Measurements from ENCODE around the gene PANK1. TPM values are rescaled to one million over a fixed set of nuclear protein-coding genes. Genes with fewer than 3 reads are reported as not detected.

PANK1 gene
- total and polyA plus RNA-seq, 5 donors from 2014 or later: 0.17 to 0.49 (median 0.41) TPM; not detected in 2

DNA sequence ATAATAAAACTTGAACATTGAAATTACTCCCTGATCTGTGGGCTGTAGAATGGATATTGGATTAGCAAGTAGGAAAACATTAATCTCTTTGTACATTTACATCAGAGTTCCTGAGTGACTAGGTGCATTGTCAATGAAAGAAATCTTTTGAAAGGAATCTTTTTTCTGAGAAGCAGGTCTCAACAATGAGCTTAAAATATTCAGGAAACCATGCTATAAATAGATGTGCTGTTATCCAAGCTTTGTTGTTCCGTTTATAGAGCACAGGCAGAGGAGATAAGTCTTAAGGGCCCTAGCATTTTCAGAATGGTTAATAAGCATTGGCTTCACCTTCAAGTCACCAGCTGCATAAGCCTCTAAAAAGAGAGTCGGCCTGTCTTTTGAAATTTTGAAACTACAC, 68.3 kb downstream of the PANK1 start:
- no peak overlapping the region for H3K4me3 ChIP-seq (ENCODE audit: low read depth, low read length)
- no peaks in the 10 kb centered on the region for H3K9me3 ChIP-seq (ENCODE audit: control insufficient read depth in 2 of 2, low read length in 2 of 2)
- Mint-ChIP-seq H3K4me1 (no peaks in the 10 kb centered on the region), H3K27ac (no peak overlapping the region), H3K27me3 (peaks cover 4% of the 10 kb centered on the region), H3K4me3 (no peak overlapping the region), H3K9me3 (peaks cover 0 to 2% (median 0%) of the 10 kb centered on the region in 7 donors), H3K36me3 (no peaks in the 10 kb centered on the region)
- H3K27me3 ChIP-seq (ENCODE audit: control insufficient read depth, insufficient read depth, low read length): no peaks in the 10 kb centered on the region
- H3K27ac ChIP-seq (ENCODE audit: insufficient read depth, low read length, poor library complexity, severe bottlenecking): no peak overlapping the region
- H3K4me1 ChIP-seq (ENCODE audit: control insufficient read depth, insufficient read depth, low read length, poor library complexity, severe bottlenecking): no peaks in the 10 kb centered on the region
- ATAC-seq (ENCODE audit: low read depth in 2 of 2): no peak
- H3K36me3 ChIP-seq (ENCODE audit: control insufficient read depth, insufficient read depth, low read length): no peaks in the 10 kb centered on the region
- DNase-seq: no peak

DNA sequence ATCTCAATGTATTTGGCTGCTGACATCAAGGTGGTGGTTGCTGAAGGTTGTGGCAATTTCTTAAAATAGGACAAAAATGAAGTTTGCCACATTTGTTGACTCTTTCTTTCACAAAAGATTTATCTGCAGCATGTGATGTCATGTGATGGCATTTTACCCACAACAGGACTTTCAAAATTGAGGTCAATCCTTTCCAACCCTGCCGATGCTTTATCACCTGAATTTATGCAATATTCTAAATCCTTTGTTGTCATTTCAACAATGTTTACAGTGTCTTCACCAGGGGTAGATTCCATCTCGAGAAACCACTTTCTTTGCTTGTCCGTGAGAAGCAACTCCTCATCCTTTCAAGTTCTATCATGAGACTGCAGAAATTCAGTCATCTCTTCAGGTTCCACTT, 69.0 kb downstream of the PANK1 start:
- H3K36me3 ChIP-seq (ENCODE audit: control insufficient read depth, insufficient read depth, low read length): no peaks in the 10 kb centered on the region
- H3K4me3 ChIP-seq (ENCODE audit: low read depth, low read length): no peak overlapping the region
- H3K4me1 ChIP-seq (ENCODE audit: control insufficient read depth, insufficient read depth, low read length, poor library complexity, severe bottlenecking): no peaks in the 10 kb centered on the region
- Mint-ChIP-seq H3K9me3 (peaks cover 0 to 2% (median 0%) of the 10 kb centered on the region in 7 donors), H3K36me3 (no peaks in the 10 kb centered on the region), H3K27me3 (peaks cover 4% of the 10 kb centered on the region), H3K27ac (no peak overlapping the region), H3K4me3 (no peak overlapping the region), H3K4me1 (no peaks in the 10 kb centered on the region)
- H3K27me3 ChIP-seq (ENCODE audit: control insufficient read depth, insufficient read depth, low read length): no peaks in the 10 kb centered on the region
- DNase-seq (no peak), ATAC-seq (ENCODE audit: low read depth in 2 of 2) (no peak)
- H3K9me3 ChIP-seq (ENCODE audit: control insufficient read depth in 2 of 2, low read length in 2 of 2): no peaks in the 10 kb centered on the region
- H3K27ac ChIP-seq (ENCODE audit: insufficient read depth, low read length, poor library complexity, severe bottlenecking): no peak overlapping the region

DNA sequence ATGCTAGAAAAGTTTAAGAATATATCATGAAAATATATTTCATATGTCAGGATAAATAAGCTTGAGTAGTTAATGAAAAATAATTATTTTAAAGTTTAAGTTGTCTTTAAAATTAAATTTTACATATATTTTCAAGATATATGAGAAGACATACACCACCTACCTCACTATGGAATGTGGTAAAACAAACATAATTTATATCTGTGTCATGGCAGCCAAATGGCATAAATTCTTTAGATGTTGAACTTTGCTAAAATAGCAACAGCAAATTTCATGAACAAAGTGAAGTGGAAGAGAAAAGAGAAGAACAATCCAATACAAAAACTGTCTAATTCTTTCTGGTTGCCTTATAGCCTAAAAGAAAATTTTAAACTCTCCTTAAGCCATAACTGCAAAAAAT, 70.0 kb downstream of the PANK1 start:
- DNase-seq: no peak
- H3K4me3 Mint-ChIP-seq: no peak overlapping the region
- H3K9me3 ChIP-seq (ENCODE audit: control insufficient read depth in 2 of 2, low read length in 2 of 2): no peaks in the 10 kb centered on the region
- peaks cover 4% of the 10 kb centered on the region for H3K27me3 Mint-ChIP-seq
- no peaks in the 10 kb centered on the region for H3K27me3 ChIP-seq (ENCODE audit: control insufficient read depth, insufficient read depth, low read length)
- H3K36me3 Mint-ChIP-seq: no peaks in the 10 kb centered on the region
- no peak overlapping the region for H3K27ac Mint-ChIP-seq
- no peak overlapping the region for H3K27ac ChIP-seq (ENCODE audit: insufficient read depth, low read length, poor library complexity, severe bottlenecking)
- no peaks in the 10 kb centered on the region for H3K36me3 ChIP-seq (ENCODE audit: control insufficient read depth, insufficient read depth, low read length)
- H3K9me3 Mint-ChIP-seq: peaks cover 0 to 2% (median 0%) of the 10 kb centered on the region in 7 donors
- H3K4me1 ChIP-seq (ENCODE audit: control insufficient read depth, insufficient read depth, low read length, poor library complexity, severe bottlenecking): no peaks in the 10 kb centered on the region
- H3K4me1 Mint-ChIP-seq: no peaks in the 10 kb centered on the region
- H3K4me3 ChIP-seq (ENCODE audit: low read depth, low read length): no peak overlapping the region
- no peak for ATAC-seq (ENCODE audit: low read depth in 2 of 2)

DNA sequence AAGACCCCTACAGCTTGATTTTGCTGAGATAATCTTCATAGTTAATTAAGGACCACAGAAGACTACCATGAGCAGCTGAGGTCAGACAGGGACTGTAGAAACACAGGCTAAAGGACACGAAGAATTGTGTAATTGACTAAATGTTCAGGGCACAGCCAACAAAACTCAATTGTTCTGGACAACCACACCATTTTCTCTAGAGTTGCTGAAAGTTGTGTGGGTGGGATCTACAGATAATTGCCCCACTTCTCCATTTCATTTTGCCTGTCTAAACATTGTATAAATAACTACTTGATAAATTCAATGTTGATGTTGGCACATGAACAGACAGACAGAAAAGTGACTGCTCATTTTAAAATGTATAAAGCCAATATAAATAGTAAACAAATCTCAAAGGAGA, 70.7 kb downstream of the PANK1 start:
- no peaks in the 10 kb centered on the region for H3K36me3 Mint-ChIP-seq

DNA sequence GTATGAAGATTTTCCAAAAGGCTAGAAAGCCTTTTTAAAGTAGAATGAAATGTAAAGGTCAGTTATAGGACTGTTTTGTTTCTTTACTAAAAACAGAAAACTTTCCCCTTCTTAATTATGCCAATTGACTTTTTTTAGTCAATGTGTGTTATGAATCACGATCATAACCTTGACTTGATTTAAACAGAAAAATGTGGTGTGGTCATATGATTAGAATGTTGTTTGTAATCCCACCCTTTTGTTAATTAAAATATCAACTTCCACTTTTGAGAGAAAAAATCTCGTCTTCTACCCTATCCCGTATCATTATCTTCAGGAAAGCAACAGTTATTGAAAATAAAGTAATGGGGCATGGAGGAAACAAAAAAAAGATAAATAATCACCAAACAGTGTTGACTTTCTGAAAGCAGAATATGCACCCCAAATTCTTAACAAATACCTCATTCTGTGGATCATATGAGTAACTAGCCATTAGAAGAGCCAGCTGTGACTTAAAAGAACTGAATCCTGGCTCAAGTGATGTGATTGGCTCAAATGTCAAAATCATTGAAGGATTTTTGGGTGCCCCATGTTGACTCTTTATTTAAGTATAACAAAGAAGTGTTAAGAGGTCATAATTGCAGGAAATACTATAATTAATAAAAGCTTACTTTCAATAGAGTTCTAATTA, 77.3 kb downstream of the PANK1 start:
- no peaks in the 10 kb centered on the region for H3K9me3 ChIP-seq (ENCODE audit: control insufficient read depth in 2 of 2, low read length in 2 of 2)
- no peak overlapping the region for H3K27ac Mint-ChIP-seq

More for the DNA sequence above, 70.7 kb downstream of the PANK1 start:
- Histone ChIP-seq H3K27me3 (ENCODE audit: control insufficient read depth, insufficient read depth, low read length) (no peaks in the 10 kb centered on the region), H3K4me1 (ENCODE audit: control insufficient read depth, insufficient read depth, low read length, poor library complexity, severe bottlenecking) (no peaks in the 10 kb centered on the region), H3K9me3 (ENCODE audit: control insufficient read depth in 2 of 2, low read length in 2 of 2) (no peaks in the 10 kb centered on the region), H3K4me3 (ENCODE audit: low read depth, low read length) (no peak overlapping the region), H3K36me3 (ENCODE audit: control insufficient read depth, insufficient read depth, low read length) (no peaks in the 10 kb centered on the region), H3K27ac (ENCODE audit: insufficient read depth, low read length, poor library complexity, severe bottlenecking) (no peak overlapping the region)
- Mint-ChIP-seq H3K27me3 (peaks cover 4% of the 10 kb centered on the region), H3K27ac (no peak overlapping the region), H3K4me1 (no peaks in the 10 kb centered on the region), H3K9me3 (peaks cover 0 to 2% (median 0%) of the 10 kb centered on the region in 7 donors), H3K4me3 (no peak overlapping the region)
- ATAC-seq (ENCODE audit: low read depth in 2 of 2): no peak
- no peak for DNase-seq

DNA sequence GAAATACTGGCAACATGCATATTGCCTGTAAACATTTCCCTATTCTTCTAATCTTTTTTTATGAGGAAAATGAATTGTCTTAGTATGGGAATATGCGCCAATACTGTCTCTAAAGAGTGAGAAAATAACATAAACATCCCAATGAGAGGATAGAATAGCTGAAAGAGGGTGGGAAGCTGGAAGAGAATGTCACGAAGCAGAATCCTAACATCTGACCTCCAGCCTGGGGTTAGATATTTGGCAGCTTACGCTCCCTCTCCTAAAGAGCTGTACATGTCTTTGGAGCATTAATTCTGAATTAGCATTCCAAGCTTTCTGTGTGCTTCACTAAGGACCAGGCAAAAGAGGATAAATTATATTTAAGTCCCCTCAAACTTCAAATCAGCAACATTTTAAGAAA, 78.0 kb downstream of the PANK1 start:
- no peak overlapping the region for H3K4me3 Mint-ChIP-seq
- no peaks in the 10 kb centered on the region for H3K4me1 Mint-ChIP-seq

More for the DNA sequence above, 77.3 kb downstream of the PANK1 start:
- no peaks in the 10 kb centered on the region for H3K9me3 Mint-ChIP-seq
- Histone ChIP-seq H3K27me3 (ENCODE audit: control insufficient read depth, insufficient read depth, low read length) (peaks cover 4% of the 10 kb centered on the region), H3K4me1 (ENCODE audit: control insufficient read depth, insufficient read depth, low read length, poor library complexity, severe bottlenecking) (no peaks in the 10 kb centered on the region), H3K4me3 (ENCODE audit: low read depth, low read length) (no peak overlapping the region), H3K27ac (ENCODE audit: insufficient read depth, low read length, poor library complexity, severe bottlenecking) (no peak overlapping the region), H3K36me3 (ENCODE audit: control insufficient read depth, insufficient read depth, low read length) (no peaks in the 10 kb centered on the region)
- H3K4me3 Mint-ChIP-seq: no peak overlapping the region
- peaks cover 13% of the 10 kb centered on the region for H3K27me3 Mint-ChIP-seq
- no peaks in the 10 kb centered on the region for H3K36me3 Mint-ChIP-seq
- no peak for ATAC-seq (ENCODE audit: low read depth in 2 of 2)
- no peak for DNase-seq
- H3K4me1 Mint-ChIP-seq: no peaks in the 10 kb centered on the region

DNA sequence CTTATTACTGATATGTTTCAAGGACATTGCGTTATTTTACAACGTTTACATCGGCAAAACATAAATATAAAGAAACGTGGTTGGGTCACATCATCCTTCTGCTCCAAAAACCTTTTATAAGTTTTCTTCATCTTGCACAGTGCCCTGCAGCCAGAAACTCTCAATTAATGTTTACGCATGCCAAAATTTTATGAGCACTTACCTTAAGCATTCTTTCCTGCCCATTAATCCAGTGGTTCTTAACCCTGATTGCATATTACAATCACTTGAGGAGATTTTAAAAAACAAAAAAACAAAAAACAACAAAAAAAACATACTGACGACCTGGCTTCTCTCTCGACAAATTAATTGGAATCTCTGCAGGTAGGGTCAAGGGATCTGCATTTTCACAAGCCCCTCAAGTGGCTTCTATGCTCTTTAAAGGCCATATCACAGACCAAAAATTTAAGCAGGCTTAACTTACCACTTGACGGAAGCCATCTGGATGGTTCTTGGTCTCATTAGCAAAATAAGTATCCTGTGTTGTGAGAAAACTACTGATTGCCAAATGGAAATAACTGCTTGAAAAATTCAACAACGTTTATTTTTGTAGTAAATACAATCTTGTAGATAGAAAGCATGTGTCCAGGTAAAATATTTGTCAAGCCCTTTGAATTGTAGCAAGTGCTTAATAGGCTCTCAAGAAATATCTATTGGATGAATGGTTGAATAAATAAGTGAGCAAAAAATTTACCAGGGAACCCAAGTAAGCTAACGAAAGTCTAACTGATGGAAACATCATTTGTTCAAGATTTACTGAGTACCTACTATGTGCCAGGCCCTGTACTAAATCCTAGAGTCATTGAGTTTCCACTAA, 78.7 kb downstream of the PANK1 start:
- H3K4me3 Mint-ChIP-seq: no peak overlapping the region
- H3K9me3 Mint-ChIP-seq: no peaks in the 10 kb centered on the region

More for the DNA sequence above, 78.0 kb downstream of the PANK1 start:
- Histone ChIP-seq H3K27me3 (ENCODE audit: control insufficient read depth, insufficient read depth, low read length) (peaks cover 4% of the 10 kb centered on the region), H3K4me1 (ENCODE audit: control insufficient read depth, insufficient read depth, low read length, poor library complexity, severe bottlenecking) (no peaks in the 10 kb centered on the region), H3K9me3 (ENCODE audit: control insufficient read depth in 2 of 2, low read length in 2 of 2) (no peaks in the 10 kb centered on the region), H3K4me3 (ENCODE audit: low read depth, low read length) (no peak overlapping the region), H3K36me3 (ENCODE audit: control insufficient read depth, insufficient read depth, low read length) (no peaks in the 10 kb centered on the region), H3K27ac (ENCODE audit: insufficient read depth, low read length, poor library complexity, severe bottlenecking) (no peak overlapping the region)
- Mint-ChIP-seq H3K36me3 (no peaks in the 10 kb centered on the region), H3K27ac (no peak overlapping the region), H3K9me3 (no peaks in the 10 kb centered on the region), H3K27me3 (peaks cover 13% of the 10 kb centered on the region)
- DNase-seq (no peak), ATAC-seq (ENCODE audit: low read depth in 2 of 2) (no peak)

More for the DNA sequence above, 78.7 kb downstream of the PANK1 start:
- Mint-ChIP-seq H3K4me1 (no peaks in the 10 kb centered on the region), H3K36me3 (no peaks in the 10 kb centered on the region), H3K27me3 (peaks cover 13% of the 10 kb centered on the region), H3K27ac (no peak overlapping the region)
- Histone ChIP-seq H3K36me3 (ENCODE audit: control insufficient read depth, insufficient read depth, low read length) (no peaks in the 10 kb centered on the region), H3K27ac (ENCODE audit: insufficient read depth, low read length, poor library complexity, severe bottlenecking) (no peak overlapping the region), H3K9me3 (ENCODE audit: control insufficient read depth in 2 of 2, low read length in 2 of 2) (no peaks in the 10 kb centered on the region), H3K4me3 (ENCODE audit: low read depth, low read length) (no peak overlapping the region), H3K27me3 (ENCODE audit: control insufficient read depth, insufficient read depth, low read length) (peaks cover 4% of the 10 kb centered on the region), H3K4me1 (ENCODE audit: control insufficient read depth, insufficient read depth, low read length, poor library complexity, severe bottlenecking) (no peaks in the 10 kb centered on the region)
- DNase-seq (no peak), ATAC-seq (ENCODE audit: low read depth in 2 of 2) (no peak)

Data from CD4-positive, CD25-positive, alpha-beta regulatory T cell (primary cell).